ENCODE results near the gene PDSS2. TPM values are rescaled to one million over a fixed set of nuclear protein-coding genes. Genes with fewer than 3 reads are reported as not detected.

PDSS2 gene
- total and polyA plus RNA-seq, 9 of the 15 experiments (the other 6 are each of a cell fraction or from before 2014, with no cell fraction given), result 5.8 to 21.1 (median 12.0) TPM

- in situ Hi-C loops (cut with MboI), result no loop called here
- POLR2A ChIA-PET, result interaction anchor here (1.0 kb wide), 1 partner anchor 328 kb away, joined by 3 read pairs; no protein-coding TSS in a partner anchor
- Histone ChIP-seq H3K27me3 (ENCODE audit: control insufficient read depth in 2 of 2, insufficient read depth in 2 of 2, low read length in 2 of 2) (no peaks in the 10 kb centered on the region), H3K4me3 (no peak overlapping the region), H3K9me3 (replicated peaks; ENCODE audit: control insufficient read depth, insufficient read depth, low read depth, low read length) (no peaks in the 10 kb centered on the region), H3K9me1 (ENCODE audit: control insufficient read depth, insufficient read depth, low read length) (no peaks in the 10 kb centered on the region), H3K4me2 (ENCODE audit: insufficient read depth, low read length) (no peak overlapping the region), H4K20me1 (replicated peaks; ENCODE audit: control insufficient read depth, insufficient read depth, low read length) (no peaks in the 10 kb centered on the region), H3K9ac (ENCODE audit: insufficient read depth in 1 of 2, low read depth in 2 of 2, low read length in 2 of 2) (no peak overlapping the region), H3K36me3 (ENCODE audit: control insufficient read depth, insufficient read depth, low read length) (no peaks in the 10 kb centered on the region), H3K79me2 (ENCODE audit: control insufficient read depth, insufficient read depth, low read length) (no peaks in the 10 kb centered on the region), H2AFZ (ENCODE audit: low read depth, low read length) (no peak overlapping the region), H3K4me1 (replicated peaks in 1 of 2; ENCODE audit: control insufficient read depth in 2 of 2, insufficient read depth in 2 of 2, low read length in 2 of 2) (no peaks in the 10 kb centered on the region), H3K27ac (ENCODE audit: extremely low read depth, low read depth, low read length) (no peak overlapping the region)
- intact Hi-C loops (cut with micrococcal nuclease), result no loop called here
- CTCF ChIA-PET (ENCODE audit: low intra/inter-chr PET ratio), result no interaction called here
- DNase-seq (ENCODE audit: extremely low read depth in 1 of 4, low spot score in 3 of 4), result no peak
- no peak for FAIRE-seq
- BruUV-seq (replicated peaks), result no TSS peak
- no peak for ATAC-seq
- no peak for TF ChIP-seq ELK1 (CRISPR knock-in tag; IDR thresholded peaks at IDR 0.05)
- no peak for TF ChIP-seq GATAD2B (IDR thresholded peaks at IDR 0.05; ENCODE audit: borderline replicate concordance)
- TF ChIP-seq ZNF408 (CRISPR knock-in tag; IDR thresholded peaks at IDR 0.05; ENCODE audit: low read depth), result no peak
- TF ChIP-seq ATF1 (CRISPR knock-in tag; IDR thresholded peaks at IDR 0.05), result no peak
- TF ChIP-seq ATF1 (tag; IDR thresholded peaks at IDR 0.05), result no peak
- WGBS (ENCODE audit: insufficient coverage, low coverage, missing lambda C conversion rate), result 46% methylated on average over 4 of the region's 4 CpGs
Observed at GRCh38 chr6:107202876-107203468, 256.4 kb downstream of the PDSS2 start.
